Omental fat pad (tissue), 4 donors: ENCODE results near the gene SPATA45. TPM values are rescaled to one million over a fixed set of nuclear protein-coding genes. Genes with fewer than 3 reads are reported as not detected.

Experiments used
- ATAC-seq: fragments of 150-250 bp; one replicate; pipeline ENCODE4 v1.9.1; 2016; ENCODE audit warnings: mild to moderate bottlenecking, moderate library complexity; ENCODE audit not compliant: low FRiP score
- DNase-seq: peaks from one replicate; pipeline ENCODE4 v3.0.0-alpha.2; 2019; ENCODE audit warnings: low spot score
- CTCF ChIP-seq, 3 donors: fragments of 450-650 bp; IDR thresholded peaks; one replicate each; pipeline ENCODE4 v1.5.1; 2016 to 2017; ENCODE audit warnings: antibody characterized with exemption in 3 of 3, mild to moderate bottlenecking in 3 of 3, moderate library complexity in 2 of 3
- total RNA-seq, 4 donors: library from RNA; depleted of rRNA; stranded (reverse); fragments of >200 nt; gene quantifications; one replicate each; pipeline ENCODE4 v1.1.0, GENCODE V29; 2016

Gene SPATA45
- total RNA-seq, 4 donors from 2014 or later: not detected

GRCh38 chr1:212827171-212827776 lies 20.2 kb downstream of the SPATA45 start:
- ATAC-seq (no peak), DNase-seq (no peak)
- TF ChIP-seq CTCF (IDR thresholded peaks at IDR 0.05): no peak

GRCh38 chr1:212825798-212826452 lies 21.5 kb downstream of the SPATA45 start:
- no peak for ATAC-seq
- TF ChIP-seq CTCF (IDR thresholded peaks at IDR 0.05): no peak
- DNase-seq: no peak

DNA sequence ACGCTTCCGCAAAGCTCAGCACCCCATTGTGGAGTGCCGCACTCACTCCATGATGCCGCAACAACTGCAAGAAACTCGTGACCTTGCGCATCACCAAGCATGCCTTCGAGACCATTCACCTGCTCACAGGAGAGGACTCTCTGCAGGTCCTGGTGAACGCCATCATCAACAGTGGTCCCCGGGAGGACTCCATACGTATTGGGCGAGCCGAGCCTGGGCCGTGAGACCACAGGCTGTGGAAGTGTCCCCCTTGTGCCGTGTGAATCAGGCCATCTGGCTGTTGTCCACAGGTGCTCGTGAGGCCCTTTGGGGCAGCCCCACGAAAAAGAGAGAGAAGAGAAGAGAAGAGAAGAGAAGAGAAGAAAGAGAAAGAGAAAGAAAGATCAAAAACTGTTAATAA lies 23.2 kb downstream of the SPATA45 start:
- ATAC-seq (no peak), DNase-seq (no peak)
- TF ChIP-seq CTCF (IDR thresholded peaks at IDR 0.05): no peak

GRCh38 chr1:212822956-212823355 lies 24.5 kb downstream of the SPATA45 start:
- DNase-seq (no peak), ATAC-seq (no peak)
- no peak for TF ChIP-seq CTCF (IDR thresholded peaks at IDR 0.05)

GRCh38 chr1:212820969-212821368 lies 26.5 kb downstream of the SPATA45 start:
- no peak for TF ChIP-seq CTCF (IDR thresholded peaks at IDR 0.05)
- no peak for ATAC-seq

GRCh38 chr1:212819726-212820125 lies 27.7 kb downstream of the SPATA45 start:
- TF ChIP-seq CTCF (IDR thresholded peaks at IDR 0.05): no peak
- DNase-seq (no peak), ATAC-seq (no peak)

More at GRCh38 chr1:212820969-212821368, 26.5 kb downstream of the SPATA45 start:
- no peak for DNase-seq
